Measurements from ENCODE around the gene FAM240A. TPM values are rescaled to one million over a fixed set of nuclear protein-coding genes. Genes with fewer than 3 reads are reported as not detected.

Gene FAM240A
- total RNA-seq, 1 experiment from 2014 or later, result not detected

- Histone ChIP-seq H3K4me1 (ENCODE audit: insufficient read depth, low read length, poor library complexity, severe bottlenecking) (no peaks in the 10 kb centered on the region), H3K9me3 (ENCODE audit: low read depth, low read length, poor library complexity, severe bottlenecking) (no peaks in the 10 kb centered on the region), H3K36me3 (ENCODE audit: insufficient read depth, low read length, poor library complexity, severe bottlenecking) (no peaks in the 10 kb centered on the region), H3K4me3 (ENCODE audit: low read depth, low read length, poor library complexity, severe bottlenecking) (no peak overlapping the region), H3K27ac (ENCODE audit: low read depth, low read length, poor library complexity, severe bottlenecking) (no peak overlapping the region), H3K27me3 (replicated peaks; ENCODE audit: insufficient read depth, low read depth, low read length, poor library complexity) (no peaks in the 10 kb centered on the region)
- no peak for DNase-seq (ENCODE audit: low spot score)
- TF ChIP-seq EZH2 (IDR thresholded peaks at IDR 0.05; ENCODE audit: borderline replicate concordance, low read depth, low read length, poor library complexity, severe bottlenecking), result no peak
- no peak for TF ChIP-seq CTCF (conservative IDR thresholded peaks at IDR 0.05; ENCODE audit: low read depth, low read length)
- ChIA-PET CTCF (no interaction called here), POLR2A (ENCODE audit: low non-redundant PET) (no interaction called here)
- BruUV-seq (replicated peaks), result no TSS peak
- intact Hi-C loops (cut with micrococcal nuclease; ENCODE audit: unreplicated experiment), result no loop called here
These were observed 26.9 kb downstream of the FAM240A start for GRCh38 chr3:46639221-46639620.

GRCh38 chr3:46640927-46641326 lies 28.6 kb downstream of the FAM240A start:
- no peak for DNase-seq (ENCODE audit: low spot score)
- Histone ChIP-seq H3K4me1 (ENCODE audit: insufficient read depth, low read length, poor library complexity, severe bottlenecking) (no peaks in the 10 kb centered on the region), H3K4me3 (ENCODE audit: low read depth, low read length, poor library complexity, severe bottlenecking) (no peak overlapping the region), H3K27me3 (replicated peaks; ENCODE audit: insufficient read depth, low read depth, low read length, poor library complexity) (no peaks in the 10 kb centered on the region), H3K27ac (ENCODE audit: low read depth, low read length, poor library complexity, severe bottlenecking) (no peak overlapping the region), H3K9me3 (ENCODE audit: low read depth, low read length, poor library complexity, severe bottlenecking) (no peaks in the 10 kb centered on the region), H3K36me3 (ENCODE audit: insufficient read depth, low read length, poor library complexity, severe bottlenecking) (no peaks in the 10 kb centered on the region)
- intact Hi-C loops (cut with micrococcal nuclease; ENCODE audit: unreplicated experiment), result no loop called here
- BruUV-seq (replicated peaks), result no TSS peak
- ChIA-PET CTCF (no interaction called here), POLR2A (ENCODE audit: low non-redundant PET) (no interaction called here)
- TF ChIP-seq CTCF (conservative IDR thresholded peaks at IDR 0.05; ENCODE audit: low read depth, low read length) (no peak), EZH2 (IDR thresholded peaks at IDR 0.05; ENCODE audit: borderline replicate concordance, low read depth, low read length, poor library complexity, severe bottlenecking) (no peak)

- BruUV-seq (replicated peaks), result no TSS peak
- Histone ChIP-seq H3K36me3 (ENCODE audit: insufficient read depth, low read length, poor library complexity, severe bottlenecking) (no peaks in the 10 kb centered on the region), H3K9me3 (ENCODE audit: low read depth, low read length, poor library complexity, severe bottlenecking) (no peaks in the 10 kb centered on the region), H3K4me3 (ENCODE audit: low read depth, low read length, poor library complexity, severe bottlenecking) (no peak overlapping the region), H3K4me1 (ENCODE audit: insufficient read depth, low read length, poor library complexity, severe bottlenecking) (no peaks in the 10 kb centered on the region), H3K27me3 (replicated peaks; ENCODE audit: insufficient read depth, low read depth, low read length, poor library complexity) (no peaks in the 10 kb centered on the region), H3K27ac (ENCODE audit: low read depth, low read length, poor library complexity, severe bottlenecking) (no peak overlapping the region)
- ChIA-PET POLR2A (ENCODE audit: low non-redundant PET) (no interaction called here), CTCF (no interaction called here)
- no peak for DNase-seq (ENCODE audit: low spot score)
- intact Hi-C loops (cut with micrococcal nuclease; ENCODE audit: unreplicated experiment), result no loop called here
- TF ChIP-seq CTCF (conservative IDR thresholded peaks at IDR 0.05; ENCODE audit: low read depth, low read length) (no peak), EZH2 (IDR thresholded peaks at IDR 0.05; ENCODE audit: borderline replicate concordance, low read depth, low read length, poor library complexity, severe bottlenecking) (no peak)
These were observed 30.6 kb downstream of the FAM240A start for GRCh38 chr3:46642971-46643370.

Data from A673 (cell line).